ENCODE results near the gene DSCAM. TPM values are rescaled to one million over a fixed set of nuclear protein-coding genes. Genes with fewer than 3 reads are reported as not detected.

DSCAM gene
- total and polyA plus RNA-seq, 10 of the 15 experiments (the other 5 are each of a cell fraction or from before 2014, with no cell fraction given) = not detected

- no peak overlapping the region for H3K27ac ChIP-seq (ENCODE audit: control insufficient read depth, insufficient read depth)
- ChIA-PET POLR2A (no interaction called here), CTCF (no interaction called here), SMC1A (ENCODE audit: uncharacterized antibody, unreplicated experiment) (no interaction called here), RAD21 (ENCODE audit: unreplicated experiment) (no interaction called here)
- in situ Hi-C loops (cut with MboI) = no loop called here
- no peak overlapping the region for H3K4me3 ChIP-seq
- 10% methylated on average over 5 of the region's 5 CpGs for WGBS (ENCODE audit: insufficient coverage, insufficient replicate concordance, low lambda C conversion rate, missing lambda C conversion rate)
- H3K27me3 ChIP-seq (replicated peaks in 1 of 2; ENCODE audit: control insufficient read depth in 2 of 2, insufficient read depth in 2 of 2, low read length in 1 of 2) = no peaks in the 10 kb centered on the region
- intact Hi-C loops (cut with micrococcal nuclease; ENCODE audit: unreplicated experiment) = no loop called here
- no peaks in the 10 kb centered on the region for H4K20me1 ChIP-seq (ENCODE audit: control insufficient read depth, insufficient read depth)
- no peaks in the 10 kb centered on the region for H3K79me2 ChIP-seq (ENCODE audit: control insufficient read depth, insufficient read depth, low read length)
- no peaks in the 10 kb centered on the region for H3K4me1 ChIP-seq (ENCODE audit: control insufficient read depth, insufficient read depth, low read length)
- FAIRE-seq = no peak
- H3K36me3 ChIP-seq (ENCODE audit: control insufficient read depth in 2 of 2, insufficient read depth in 2 of 2, low read length in 1 of 2) = no peaks in the 10 kb centered on the region
- no peak overlapping the region for H3K9ac ChIP-seq (ENCODE audit: control insufficient read depth, insufficient read depth, low read length)
- H3K9me3 ChIP-seq (replicated peaks; ENCODE audit: control insufficient read depth, insufficient read depth, low read length) = no peaks in the 10 kb centered on the region; the same call in 2 of the 3 replicates
- no peak for DNase-seq (ENCODE audit: low read depth, low spot score)
- no peak for TF ChIP-seq BRCA1 (IDR thresholded peaks at IDR 0.05; ENCODE audit: low read depth, low read length)
- TF ChIP-seq ZBED1 (IDR thresholded peaks at IDR 0.05; ENCODE audit: borderline replicate concordance) = no peak
- BruUV-seq (replicated peaks) = no TSS peak
- H2AFZ ChIP-seq (ENCODE audit: control insufficient read depth, low read depth, low read length) = no peak overlapping the region
- H3K4me2 ChIP-seq (ENCODE audit: control insufficient read depth, insufficient read depth) = no peak overlapping the region
- no peak for ATAC-seq
Measured at GRCh38 chr21:40683349-40683748, 163.6 kb downstream of the DSCAM start.

GRCh38 chr21:40681164-40681859, 165.6 kb downstream of the DSCAM start:
- 10% methylated on average over 9 of the region's 9 CpGs for WGBS (ENCODE audit: insufficient coverage, insufficient replicate concordance, low lambda C conversion rate, missing lambda C conversion rate)
- DNase-seq (ENCODE audit: low read depth, low spot score) (no peak), FAIRE-seq (no peak), ATAC-seq (no peak)
- no peak overlapping the region for H3K9ac ChIP-seq (ENCODE audit: control insufficient read depth, insufficient read depth, low read length)
- H4K20me1 ChIP-seq (ENCODE audit: control insufficient read depth, insufficient read depth) = no peaks in the 10 kb centered on the region
- ChIA-PET RAD21 (ENCODE audit: unreplicated experiment) (no interaction called here), POLR2A (no interaction called here), CTCF (no interaction called here), SMC1A (ENCODE audit: uncharacterized antibody, unreplicated experiment) (no interaction called here)
- no peaks in the 10 kb centered on the region for H3K36me3 ChIP-seq (ENCODE audit: control insufficient read depth in 2 of 2, insufficient read depth in 2 of 2, low read length in 1 of 2)
- H3K4me2 ChIP-seq (ENCODE audit: control insufficient read depth, insufficient read depth) = no peak overlapping the region
- TF ChIP-seq TAF1 (IDR thresholded peaks at IDR 0.05; ENCODE audit: borderline replicate concordance, low read depth, low read length) (no peak), ZBED1 (IDR thresholded peaks at IDR 0.05; ENCODE audit: borderline replicate concordance) (no peak), PBX3 (IDR thresholded peaks at IDR 0.05; ENCODE audit: insufficient replicate concordance, low read depth, low read length) (no peak)
- H3K4me1 ChIP-seq (ENCODE audit: control insufficient read depth, insufficient read depth, low read length) = no peaks in the 10 kb centered on the region
- no peak overlapping the region for H3K27ac ChIP-seq (ENCODE audit: control insufficient read depth, insufficient read depth)
- no peaks in the 10 kb centered on the region for H3K27me3 ChIP-seq (replicated peaks in 1 of 2; ENCODE audit: control insufficient read depth in 2 of 2, insufficient read depth in 2 of 2, low read length in 1 of 2)
- H3K9me3 ChIP-seq (replicated peaks; ENCODE audit: control insufficient read depth, insufficient read depth, low read length) = no peaks in the 10 kb centered on the region; the same call in 2 of the 3 replicates
- H3K79me2 ChIP-seq (ENCODE audit: control insufficient read depth, insufficient read depth, low read length) = no peaks in the 10 kb centered on the region
- intact Hi-C loops (cut with micrococcal nuclease; ENCODE audit: unreplicated experiment) = no loop called here
- H2AFZ ChIP-seq (ENCODE audit: control insufficient read depth, low read depth, low read length) = no peak overlapping the region
- in situ Hi-C loops (cut with MboI) = no loop called here
- BruUV-seq (replicated peaks) = no TSS peak
- no peak overlapping the region for H3K4me3 ChIP-seq

Measured in GM12878 (cell line).